ENCODE results near the gene SOX9.
"Not testable (repeated sequence)": the region's sequence is repeated elsewhere in the genome, so short reads cannot be mapped to it uniquely, and the experiment has no call there.

Gene SOX9

GRCh38 chr17:72111336-72111923 lies 9.4 kb upstream of the SOX9 start:
- no peak for DNase-seq (ENCODE audit: low read depth)

DNA sequence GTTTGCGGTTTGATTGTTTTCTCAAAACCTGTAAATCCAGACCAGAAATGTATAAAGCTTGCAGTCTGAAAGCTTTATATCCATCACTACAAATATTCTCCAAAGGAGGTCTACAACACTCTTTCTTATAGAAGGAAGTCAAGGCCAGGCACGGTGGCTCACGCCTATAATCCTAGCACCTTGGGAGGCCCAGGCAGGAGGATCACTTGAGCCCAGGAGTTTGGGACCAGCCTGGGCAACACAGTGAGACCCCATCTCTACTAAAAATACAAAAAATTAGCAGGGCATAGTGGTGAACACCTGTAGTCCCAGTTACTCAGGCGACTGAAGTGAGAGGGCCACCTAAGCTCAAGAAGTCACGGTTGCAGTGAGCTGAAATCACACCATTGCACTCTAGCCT lies 8.9 kb upstream of the SOX9 start:
- not testable (repeated sequence) for DNase-seq (ENCODE audit: low read depth)

DNA sequence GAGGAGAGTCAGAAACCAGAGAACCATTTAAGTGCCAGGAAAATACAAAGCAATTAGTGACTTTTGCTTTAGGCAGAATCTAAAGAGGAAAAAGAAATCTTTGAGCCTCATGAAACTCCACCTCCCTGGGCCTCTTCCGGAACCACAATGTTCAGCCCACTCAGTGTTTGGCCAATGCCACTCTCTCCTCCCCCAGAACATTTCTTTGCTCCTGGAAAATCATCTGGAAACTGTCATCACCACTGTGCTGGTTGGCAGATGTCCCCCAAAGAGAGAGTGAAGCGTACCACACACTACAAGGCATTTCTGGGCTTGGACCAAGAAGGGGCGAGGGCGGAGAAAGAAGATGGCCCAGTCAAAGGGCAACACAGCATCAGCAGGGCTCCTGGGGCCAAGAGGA lies 7.1 kb upstream of the SOX9 start:
- no peak for DNase-seq (ENCODE audit: low read depth)

- no peak for DNase-seq (ENCODE audit: low read depth)
Observed at GRCh38 chr17:72115781-72116525, 4.9 kb upstream of the SOX9 start.

- DNase-seq (ENCODE audit: low read depth) = no peak
Observed at GRCh38 chr17:72116661-72117521, 3.9 kb upstream of the SOX9 start.

GRCh38 chr17:72117535-72118334 lies 3.1 kb upstream of the SOX9 start:
- DNase-seq (ENCODE audit: low read depth) = no peak

GRCh38 chr17:72118335-72119076 lies 2.3 kb upstream of the SOX9 start:
- no peak for DNase-seq (ENCODE audit: low read depth)

DNA sequence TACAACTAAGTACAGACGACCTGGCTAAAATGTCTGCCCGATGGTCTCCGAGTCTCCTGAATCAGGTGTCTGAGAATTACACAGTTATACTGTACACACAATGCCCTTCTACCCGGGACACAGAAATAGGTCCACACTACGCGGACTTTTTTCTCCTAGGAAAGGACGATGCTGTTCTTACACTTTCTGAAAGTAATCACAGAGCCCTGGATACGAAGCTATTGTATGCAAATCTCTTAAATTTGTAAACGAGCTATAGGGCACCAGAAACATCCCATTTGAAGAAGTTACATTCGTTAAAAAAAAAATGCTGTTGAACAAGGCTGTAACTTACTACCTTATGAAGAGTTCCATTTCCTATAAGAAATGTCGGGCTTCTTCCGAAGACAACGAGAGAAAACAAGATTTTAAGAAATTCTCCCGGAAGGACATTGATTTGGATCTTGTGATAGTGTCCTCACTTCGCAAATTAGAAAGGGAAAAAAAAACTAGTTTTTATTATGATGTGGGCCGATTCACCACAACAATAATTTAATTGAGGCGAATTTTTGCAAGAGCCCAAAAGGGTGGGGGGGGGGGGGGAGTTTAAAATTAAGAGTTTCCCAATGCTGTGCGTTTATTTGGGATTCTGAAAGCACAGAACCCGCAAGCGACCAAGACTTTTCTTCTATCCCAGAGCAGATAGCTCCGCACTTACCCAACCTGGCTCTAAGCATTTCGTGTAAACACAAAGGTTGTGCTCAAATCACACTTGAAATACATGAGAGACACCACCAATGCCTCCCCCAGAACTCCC lies 1.5 kb upstream of the SOX9 start:
- no peak for DNase-seq (ENCODE audit: low read depth)

- DNase-seq (ENCODE audit: low read depth) = no peak
Observed at GRCh38 chr17:72119873-72120641, 763 bp upstream of the SOX9 start.

- DNase-seq (ENCODE audit: low read depth) = no peak
Observed at GRCh38 chr17:72121164-72122009, 567 bp downstream of the SOX9 start.

GRCh38 chr17:72122010-72122764 lies 1.4 kb downstream of the SOX9 start:
- DNase-seq (ENCODE audit: low read depth) = no peak

DNA sequence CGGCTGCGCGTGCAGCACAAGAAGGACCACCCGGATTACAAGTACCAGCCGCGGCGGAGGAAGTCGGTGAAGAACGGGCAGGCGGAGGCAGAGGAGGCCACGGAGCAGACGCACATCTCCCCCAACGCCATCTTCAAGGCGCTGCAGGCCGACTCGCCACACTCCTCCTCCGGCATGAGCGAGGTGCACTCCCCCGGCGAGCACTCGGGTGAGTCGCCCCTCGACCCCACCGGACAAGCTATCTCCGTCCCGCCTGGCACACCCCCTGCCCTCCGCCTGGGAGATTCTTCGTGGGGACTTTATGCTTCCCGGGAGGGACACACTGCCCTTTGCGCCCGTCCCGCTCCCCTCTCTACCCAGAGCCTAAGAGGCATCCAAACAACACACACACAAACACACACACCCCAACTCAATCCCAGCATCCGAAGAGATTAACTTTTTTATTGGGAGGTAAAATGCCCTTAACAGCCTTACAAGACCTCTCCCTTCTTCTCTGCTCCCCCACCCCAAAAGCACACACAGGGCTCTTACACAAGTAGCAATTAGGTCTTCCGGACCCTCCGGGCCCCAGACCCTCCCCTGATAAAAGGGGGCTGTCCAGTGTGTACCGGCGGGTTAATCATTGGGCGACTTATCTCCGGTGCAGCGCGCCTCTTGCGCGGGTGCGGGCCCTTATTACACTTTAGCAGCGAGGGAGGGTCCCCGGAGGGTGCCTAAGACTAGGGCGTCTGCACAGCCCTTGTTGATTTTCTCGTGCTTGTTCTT lies 2.1 kb downstream of the SOX9 start:
- no peak for DNase-seq (ENCODE audit: low read depth)

- DNase-seq (ENCODE audit: low read depth) = no peak
Observed at GRCh38 chr17:72123530-72124437, 3.0 kb downstream of the SOX9 start.

DNA sequence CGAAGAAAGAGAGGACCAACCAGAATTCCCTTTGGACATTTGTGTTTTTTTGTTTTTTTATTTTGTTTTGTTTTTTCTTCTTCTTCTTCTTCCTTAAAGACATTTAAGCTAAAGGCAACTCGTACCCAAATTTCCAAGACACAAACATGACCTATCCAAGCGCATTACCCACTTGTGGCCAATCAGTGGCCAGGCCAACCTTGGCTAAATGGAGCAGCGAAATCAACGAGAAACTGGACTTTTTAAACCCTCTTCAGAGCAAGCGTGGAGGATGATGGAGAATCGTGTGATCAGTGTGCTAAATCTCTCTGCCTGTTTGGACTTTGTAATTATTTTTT lies 3.6 kb downstream of the SOX9 start:
- DNase-seq (ENCODE audit: low read depth) = no peak

DNA sequence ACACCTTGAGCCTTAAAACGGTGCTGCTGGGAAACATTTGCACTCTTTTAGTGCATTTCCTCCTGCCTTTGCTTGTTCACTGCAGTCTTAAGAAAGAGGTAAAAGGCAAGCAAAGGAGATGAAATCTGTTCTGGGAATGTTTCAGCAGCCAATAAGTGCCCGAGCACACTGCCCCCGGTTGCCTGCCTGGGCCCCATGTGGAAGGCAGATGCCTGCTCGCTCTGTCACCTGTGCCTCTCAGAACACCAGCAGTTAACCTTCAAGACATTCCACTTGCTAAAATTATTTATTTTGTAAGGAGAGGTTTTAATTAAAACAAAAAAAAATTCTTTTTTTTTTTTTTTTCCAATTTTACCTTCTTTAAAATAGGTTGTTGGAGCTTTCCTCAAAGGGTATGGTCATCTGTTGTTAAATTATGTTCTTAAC lies 4.4 kb downstream of the SOX9 start:
- no peak for DNase-seq (ENCODE audit: low read depth)

DNA sequence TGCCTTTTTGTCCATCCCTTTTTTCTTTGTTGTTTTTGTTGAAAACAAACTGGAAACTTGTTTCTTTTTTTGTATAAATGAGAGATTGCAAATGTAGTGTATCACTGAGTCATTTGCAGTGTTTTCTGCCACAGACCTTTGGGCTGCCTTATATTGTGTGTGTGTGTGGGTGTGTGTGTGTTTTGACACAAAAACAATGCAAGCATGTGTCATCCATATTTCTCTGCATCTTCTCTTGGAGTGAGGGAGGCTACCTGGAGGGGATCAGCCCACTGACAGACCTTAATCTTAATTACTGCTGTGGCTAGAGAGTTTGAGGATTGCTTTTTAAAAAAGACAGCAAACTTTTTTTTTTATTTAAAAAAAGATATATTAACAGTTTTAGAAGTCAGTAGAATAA lies 4.9 kb downstream of the SOX9 start:
- no peak for DNase-seq (ENCODE audit: low read depth)
